G401.6 (cell line): ENCODE data around the gene PSMC4.

Experiments used
- FAIRE-seq: peaks from 2 replicates; lab custom pipeline; 2012; peaks lifted over from hg19 to GRCh38; lab: Jason Lieb, UNC

The PSMC4 gene

GRCh38 chr19:39970675-39971379 is at the start of gene PSMC4:
Gene PSMC4, plus strand, starts transcription at chr19:39971165. Its CDS starts 38 bp downstream, at chr19:39971203.
- peak; percentile 98 for FAIRE-seq

GRCh38 chr19:39923862-39924261 is 47.1 kb upstream of the PSMC4 start:
- no peak for FAIRE-seq

GRCh38 chr19:39924389-39924788 is 46.6 kb upstream of the PSMC4 start:
- no peak for FAIRE-seq

DNA sequence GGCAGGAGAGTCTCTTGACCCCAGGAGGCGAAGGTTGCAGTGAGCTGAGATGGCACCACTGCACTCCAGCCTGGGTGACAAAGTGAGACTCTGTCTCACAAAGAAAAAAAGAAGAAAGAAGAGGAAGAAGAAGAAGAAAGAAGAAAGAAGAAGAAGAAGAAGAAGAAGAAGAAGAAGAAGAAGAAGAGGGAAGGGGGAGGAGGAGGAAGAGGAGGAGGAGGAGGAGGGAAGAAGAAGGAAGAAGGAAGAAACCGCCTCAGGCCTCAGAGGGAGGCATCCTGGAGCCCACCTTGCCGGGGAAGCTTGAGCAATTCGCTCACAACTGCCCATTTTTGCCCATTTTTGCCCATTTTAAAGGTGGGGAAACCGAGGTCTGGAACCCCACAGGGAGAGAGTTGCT is 46.0 kb upstream of the PSMC4 start:
- FAIRE-seq: no peak

DNA sequence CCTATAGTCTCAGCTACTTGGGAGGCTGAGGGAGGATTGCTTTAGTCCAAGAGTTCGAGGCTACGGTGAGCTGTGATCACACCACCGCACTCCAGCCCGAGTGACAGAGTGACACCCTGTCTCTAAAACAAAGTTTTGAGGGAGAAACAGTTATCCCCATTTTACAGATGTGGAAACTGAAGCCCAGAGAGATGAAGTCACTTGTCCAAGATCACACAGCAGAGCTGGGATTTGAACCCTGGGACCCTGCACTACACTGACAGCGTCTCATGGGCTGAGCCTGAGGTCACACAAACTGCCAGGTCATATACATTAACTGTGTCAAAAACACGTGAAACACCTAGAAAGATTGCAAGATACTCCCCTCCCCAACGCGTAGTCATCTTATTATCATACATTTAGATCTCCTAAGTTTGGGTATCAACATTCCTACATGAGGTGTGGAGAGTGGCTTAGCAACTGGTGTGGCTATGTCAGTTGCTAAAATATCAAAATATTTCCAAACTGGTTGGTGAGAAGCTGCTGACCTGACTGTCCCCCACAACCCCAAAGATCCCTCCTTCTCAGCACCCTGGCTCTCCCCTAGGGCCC is 44.7 kb upstream of the PSMC4 start:
- FAIRE-seq: no peak

- FAIRE-seq: no peak
Observed at GRCh38 chr19:39927076-39927475, 43.9 kb upstream of the PSMC4 start.

DNA sequence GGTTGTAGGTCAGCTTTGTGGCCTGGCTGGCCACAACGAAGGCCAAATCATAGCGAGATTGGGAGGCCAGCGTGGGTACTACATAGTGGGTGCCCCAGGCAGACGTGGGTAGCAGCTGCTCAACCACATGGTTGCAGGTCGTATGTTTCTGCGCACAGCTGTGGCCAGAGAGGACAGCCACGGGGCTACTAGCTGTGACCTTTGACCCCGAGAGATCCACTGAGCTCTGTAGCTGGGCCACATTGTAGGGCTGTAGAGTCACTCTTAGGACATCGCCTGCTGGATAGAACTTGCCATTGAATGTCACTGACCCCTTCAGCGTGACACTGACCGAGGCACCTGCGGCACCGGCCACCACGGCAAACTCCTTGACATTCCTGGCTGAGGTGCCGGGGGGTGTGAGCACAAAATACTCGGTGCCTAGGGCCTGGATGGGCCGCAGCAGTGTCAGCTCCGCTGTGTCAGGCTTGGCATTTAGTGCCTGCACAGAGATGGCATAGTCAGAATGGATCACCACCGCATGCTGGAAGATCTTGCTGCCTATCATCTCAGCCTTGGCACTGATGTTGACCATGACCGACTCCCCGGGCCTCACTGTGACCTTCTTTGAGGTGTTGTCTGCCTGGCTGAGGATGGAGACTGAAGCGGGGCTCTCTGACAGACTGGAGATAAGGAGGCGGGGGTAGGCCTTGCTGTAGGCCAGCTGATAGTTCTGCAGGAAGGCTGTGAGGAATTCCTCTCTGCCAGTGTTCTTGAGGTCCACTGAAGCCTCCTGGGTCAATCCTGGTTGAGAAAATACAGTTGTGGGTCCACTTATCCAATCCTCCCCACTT is 43.2 kb upstream of the PSMC4 start:
- no peak for FAIRE-seq

GRCh38 chr19:39928357-39928725 is 42.6 kb upstream of the PSMC4 start:
- FAIRE-seq: no peak

DNA sequence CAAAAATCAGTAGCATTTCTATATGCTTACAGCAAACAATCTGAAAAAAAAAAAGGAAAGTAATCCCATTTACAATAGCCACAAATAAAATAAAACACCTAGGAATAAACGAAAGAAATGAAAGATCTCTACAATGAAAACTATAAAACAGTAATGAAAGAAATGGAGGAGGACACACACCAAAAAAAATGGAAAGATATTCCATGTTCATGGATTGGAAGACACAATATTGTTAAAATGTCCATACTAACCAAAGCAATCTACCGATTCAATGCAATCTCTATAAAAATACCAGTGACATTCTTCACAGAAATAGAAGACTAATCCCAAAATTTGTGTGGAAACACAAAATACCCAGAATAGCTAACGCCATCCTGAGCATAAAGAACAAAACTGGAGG is 41.2 kb upstream of the PSMC4 start:
- FAIRE-seq: no peak

DNA sequence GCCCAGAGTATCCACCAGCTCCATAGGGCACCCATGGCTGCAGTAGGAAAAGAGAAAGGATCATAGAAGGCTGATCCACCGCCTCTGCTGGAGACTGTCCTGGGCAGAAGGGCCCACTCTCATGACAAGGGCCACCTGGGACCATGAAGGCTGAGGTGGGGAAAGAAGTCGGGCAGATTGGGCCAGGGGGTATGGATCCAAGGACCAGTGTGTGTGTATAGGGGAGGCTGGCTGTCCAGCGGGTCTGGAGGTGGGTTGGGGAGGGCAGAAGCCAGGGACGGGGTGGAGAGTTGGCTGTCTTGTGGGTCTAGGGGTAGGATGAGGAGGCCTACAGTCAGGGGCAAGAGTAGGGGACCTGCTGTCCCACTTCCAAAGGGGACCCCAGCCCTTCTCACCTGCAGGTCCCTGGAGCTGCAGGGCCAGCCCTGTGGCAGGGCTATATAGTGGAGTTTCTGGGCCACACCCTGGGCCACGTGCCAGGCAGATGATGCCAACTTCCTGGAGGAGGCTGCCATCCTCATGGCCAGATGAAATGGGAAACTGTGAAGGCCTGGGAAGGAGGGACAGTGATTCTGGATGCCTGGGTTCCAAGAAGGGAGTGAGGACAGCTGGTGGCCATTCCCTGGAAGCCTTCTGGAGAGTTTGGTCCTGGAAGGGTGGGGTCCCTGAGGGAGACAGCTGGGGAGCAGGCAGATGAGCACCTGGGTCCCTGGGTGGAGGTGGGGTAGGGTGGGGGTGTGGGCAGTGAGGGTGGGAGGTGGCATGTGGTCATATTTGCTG is 36.2 kb upstream of the PSMC4 start, which contains the start of gene FCGBP:
TSS of gene FCGBP (minus strand) at position 51 of the 780 bp plus-strand sequence.
- FAIRE-seq: no peak

- no peak for FAIRE-seq
Observed at GRCh38 chr19:39935364-39935661, 35.7 kb upstream of the PSMC4 start.

- FAIRE-seq: no peak
Observed at GRCh38 chr19:39936020-39936419, 34.9 kb upstream of the PSMC4 start.

GRCh38 chr19:39936622-39937021 is 34.3 kb upstream of the PSMC4 start:
- no peak for FAIRE-seq

GRCh38 chr19:39937094-39937720 is 33.8 kb upstream of the PSMC4 start:
- no peak for FAIRE-seq

GRCh38 chr19:39937787-39938186 is 33.2 kb upstream of the PSMC4 start:
- no peak for FAIRE-seq

GRCh38 chr19:39939556-39939955 is 31.4 kb upstream of the PSMC4 start:
- no peak for FAIRE-seq

- FAIRE-seq: no peak
Observed at GRCh38 chr19:39940221-39940833, 30.6 kb upstream of the PSMC4 start.

GRCh38 chr19:39941151-39941550 is 29.8 kb upstream of the PSMC4 start:
- no peak for FAIRE-seq

GRCh38 chr19:39941615-39942365 is 29.2 kb upstream of the PSMC4 start:
- no peak for FAIRE-seq

DNA sequence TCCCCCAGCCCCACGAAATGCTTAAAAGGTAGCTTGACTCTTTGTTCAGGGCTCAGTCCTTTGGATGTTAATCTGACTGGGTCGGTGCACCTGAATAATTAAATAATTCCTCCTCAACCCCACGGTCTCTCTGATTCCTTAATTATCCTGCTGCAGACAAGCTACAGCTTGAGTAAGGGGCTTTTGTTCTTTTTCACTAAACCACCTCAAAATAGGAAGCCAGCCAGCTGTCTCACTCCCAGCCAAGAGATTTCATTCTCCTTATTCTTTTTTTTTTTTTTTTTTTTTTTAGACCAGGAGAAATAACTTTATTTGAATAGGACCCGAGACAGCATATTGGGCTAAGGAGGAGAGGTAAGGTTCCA is 28.6 kb upstream of the PSMC4 start:
- no peak for FAIRE-seq

DNA sequence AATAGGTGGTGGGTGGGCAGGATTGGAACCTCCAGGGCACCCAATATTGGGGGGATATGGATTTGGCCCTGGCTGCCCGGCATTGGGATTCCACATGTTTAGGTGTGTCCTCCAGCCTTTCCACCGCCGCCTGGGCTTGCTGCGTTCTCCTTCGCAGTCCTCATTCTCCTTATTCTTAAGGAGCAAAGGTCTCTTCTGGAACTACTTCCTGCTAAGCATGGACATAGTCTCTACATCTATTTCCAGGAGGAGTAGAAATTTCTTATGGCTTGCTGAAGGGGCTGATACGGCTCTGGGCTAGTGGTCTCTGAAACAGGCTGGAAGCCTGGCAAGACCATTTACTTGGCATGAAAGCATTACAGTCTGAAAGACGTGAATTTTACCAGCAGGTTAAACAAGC is 27.4 kb upstream of the PSMC4 start:
- no peak for FAIRE-seq
